Erythroblast (primary cell): Measurements from ENCODE around the gene DNHD1.

ENCODE experiments used
- GATA1 ChIP-seq: IDR thresholded peaks from 2 replicates; pipeline ENCODE4 v1.6.1; 2011; ENCODE audit warnings: low read depth, mild to moderate bottlenecking, control low read depth, low read length, moderate library complexity
- POLR2A ChIP-seq: IDR thresholded peaks from 2 replicates; pipeline ENCODE4 v1.6.1; 2011; ENCODE audit warnings: mild to moderate bottlenecking, low read length

GRCh38 chr11:6604790-6605189 is 107.7 kb downstream of the DNHD1 start:
- TF ChIP-seq POLR2A (no peak), GATA1 (no peak)
